NCI-H460 (cell line): Measurements from ENCODE around the gene NCR2. TPM values are rescaled to one million over a fixed set of nuclear protein-coding genes. Genes with fewer than 3 reads are reported as not detected.
A peak's percentile ranks its signal among the peaks of the same experiment; 100 is the strongest.
"Not testable (repeated sequence)": the region's sequence is repeated elsewhere in the genome, so short reads cannot be mapped to it uniquely, and the experiment has no call there.

ENCODE experiments used
- DNase-seq: peaks from one replicate; pipeline ENCODE4 v3.0.0-alpha.2; 2016; ENCODE audit warnings: low read depth; ENCODE audit errors: extremely low read depth
- polyA plus RNA-seq: library from polyadenylated mRNA; depleted of rRNA; stranded (reverse); fragments of >200 nt; gene quantifications from 2 replicates; pipeline ENCODE4 v1.2.3, GENCODE V29; 2014; cell fraction: nucleus; rRNA removed
- total RNA-seq: library from RNA; depleted of rRNA; stranded (reverse); fragments of >200 nt; shearing (Covaris generic); gene quantifications from 2 replicates; pipeline ENCODE4 v1.2.3, GENCODE V29; 2014; rRNA removed

The NCR2 gene, protein sequence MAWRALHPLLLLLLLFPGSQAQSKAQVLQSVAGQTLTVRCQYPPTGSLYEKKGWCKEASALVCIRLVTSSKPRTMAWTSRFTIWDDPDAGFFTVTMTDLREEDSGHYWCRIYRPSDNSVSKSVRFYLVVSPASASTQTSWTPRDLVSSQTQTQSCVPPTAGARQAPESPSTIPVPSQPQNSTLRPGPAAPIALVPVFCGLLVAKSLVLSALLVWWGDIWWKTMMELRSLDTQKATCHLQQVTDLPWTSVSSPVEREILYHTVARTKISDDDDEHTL
- total RNA-seq = not detected in 2 replicates
- polyA plus RNA-seq = not detected in 2 replicates

DNA sequence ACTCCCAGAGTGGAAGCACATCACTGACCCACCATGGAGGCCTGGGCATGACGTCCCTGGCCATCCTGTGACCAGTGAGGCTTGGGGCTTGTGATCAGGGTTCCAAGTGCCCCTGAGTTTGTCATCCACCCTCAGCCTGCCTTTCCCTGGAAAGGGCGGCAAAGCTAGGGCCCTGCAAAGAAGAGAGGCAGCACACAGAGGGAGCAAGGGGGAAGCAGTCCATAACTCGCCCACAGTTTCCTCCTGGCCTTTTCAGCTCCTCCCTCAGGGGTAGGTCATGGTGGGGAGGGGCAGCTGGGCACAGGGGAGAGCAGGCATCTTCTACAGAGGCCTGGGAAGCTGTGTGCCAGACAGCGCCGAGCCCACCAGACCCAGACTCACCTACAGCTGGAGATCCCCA, at the start of gene NCR2:
Gene NCR2, plus strand, starts transcription at position 313 of the 400 bp plus-strand sequence. CDS start 269 bp downstream, outside the sequence.
- no peak for DNase-seq

DNA sequence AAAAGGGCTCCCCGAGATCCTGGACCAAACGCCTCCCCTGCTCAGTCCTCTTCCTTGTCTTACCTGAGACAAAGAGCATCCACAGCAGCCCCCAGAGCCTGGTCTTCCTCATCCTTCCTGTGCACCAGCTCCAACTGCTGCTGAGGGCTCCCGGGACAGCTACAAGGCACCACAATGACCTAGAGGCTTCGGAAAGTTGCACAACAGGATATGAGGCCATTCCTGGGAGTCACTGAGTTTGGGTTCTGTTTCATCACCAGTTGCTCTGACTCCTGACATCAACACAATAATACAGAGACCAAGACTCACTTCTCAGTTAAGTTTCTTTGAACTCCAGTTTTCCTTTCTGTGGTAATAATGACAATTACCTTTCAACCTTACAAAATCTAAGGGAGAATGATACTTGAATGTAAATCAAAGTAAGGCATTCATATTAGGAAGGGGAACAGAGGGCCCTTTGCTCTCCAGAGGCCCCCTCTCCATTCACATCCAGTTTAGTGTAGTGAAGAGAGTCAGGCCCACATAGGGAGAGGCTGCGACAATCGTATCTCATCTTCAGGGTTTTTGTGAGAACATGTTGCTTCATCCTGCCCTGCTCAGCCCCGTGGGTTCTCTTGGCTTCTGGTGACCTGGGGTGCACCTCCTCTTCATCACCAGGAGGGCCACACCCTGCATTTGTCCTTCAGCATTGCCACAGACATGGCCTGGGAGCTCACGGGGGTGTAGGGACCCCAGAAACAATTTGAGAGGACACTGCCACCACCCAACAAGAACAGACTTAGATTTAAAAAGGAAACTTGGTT, 48.7 kb upstream of the NCR2 start, which contains the start of gene TREM1:
Gene TREM1, minus strand, starts transcription at position 139 of the 803 bp plus-strand sequence. Its CDS starts 27 bp downstream, at position 112.
- DNase-seq = peak; percentile 30

DNA sequence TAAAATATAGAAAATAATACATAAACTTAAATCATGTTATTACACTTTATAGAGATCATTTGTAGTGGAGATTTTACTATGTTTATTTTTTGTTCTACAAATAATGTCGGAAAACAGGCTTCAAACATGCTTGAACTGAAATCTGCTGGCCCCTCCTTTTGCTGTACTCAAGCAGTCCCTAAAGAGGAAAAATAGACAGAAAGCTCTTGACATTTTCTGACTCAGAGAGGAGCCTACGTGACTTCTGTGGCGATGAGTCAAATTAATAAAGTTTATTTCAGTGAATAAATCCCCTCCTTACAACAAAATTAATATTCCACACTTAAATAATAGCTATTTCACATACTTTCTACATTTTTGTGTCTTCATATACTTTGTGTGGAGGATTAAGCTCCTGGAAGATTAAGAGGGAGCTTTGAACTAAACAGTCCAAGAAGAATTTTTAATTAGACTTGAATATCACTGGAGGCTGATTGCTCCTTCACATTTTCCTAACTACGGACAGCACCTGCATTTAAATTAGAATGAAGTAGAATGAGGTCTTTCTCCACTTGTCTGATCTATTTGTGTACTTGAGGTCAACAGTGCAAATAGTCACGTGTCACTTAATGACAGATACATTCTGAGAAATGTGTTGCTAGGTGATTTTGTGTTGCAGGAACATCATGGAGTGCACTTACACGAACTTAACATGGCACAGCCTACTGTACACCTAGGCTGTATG, 47.2 kb upstream of the NCR2 start:
- no peak for DNase-seq

DNA sequence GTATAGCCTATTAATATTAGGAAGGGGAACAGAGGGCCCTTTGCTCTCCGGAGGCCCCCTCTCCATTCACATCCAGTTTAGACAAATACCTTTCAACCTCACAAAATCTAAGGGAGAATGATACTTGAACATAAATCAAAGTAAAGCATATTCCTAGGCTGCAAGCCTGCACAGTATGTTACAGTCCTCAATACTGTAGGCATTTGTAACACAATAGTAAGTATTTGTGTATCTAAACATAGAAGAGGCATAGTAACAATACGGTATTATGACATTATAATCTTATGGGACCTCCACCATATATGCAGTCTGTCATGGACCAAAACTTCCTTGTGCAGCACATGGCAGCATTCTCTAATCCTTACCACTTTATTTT, 46.7 kb upstream of the NCR2 start:
- no peak for DNase-seq

DNA sequence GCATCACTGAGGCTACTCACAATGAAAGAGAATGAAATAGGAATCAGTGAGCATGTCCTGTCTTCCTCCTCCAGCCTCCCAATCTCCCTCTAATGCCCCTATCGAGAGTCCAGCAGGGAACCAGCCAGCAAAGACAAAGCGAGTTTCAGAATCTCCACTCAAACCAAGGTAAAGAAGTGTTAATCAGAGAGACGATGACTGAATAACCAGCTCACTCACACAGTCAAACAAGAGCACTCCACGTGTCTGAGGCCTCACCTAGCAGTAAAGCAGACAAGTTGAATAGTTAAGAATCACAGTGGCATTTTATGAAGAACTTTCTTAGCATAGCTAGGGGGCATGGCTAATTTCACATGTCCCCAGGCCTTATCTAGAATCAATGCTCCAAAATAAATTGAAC, 45.6 kb upstream of the NCR2 start:
- DNase-seq = no peak

DNA sequence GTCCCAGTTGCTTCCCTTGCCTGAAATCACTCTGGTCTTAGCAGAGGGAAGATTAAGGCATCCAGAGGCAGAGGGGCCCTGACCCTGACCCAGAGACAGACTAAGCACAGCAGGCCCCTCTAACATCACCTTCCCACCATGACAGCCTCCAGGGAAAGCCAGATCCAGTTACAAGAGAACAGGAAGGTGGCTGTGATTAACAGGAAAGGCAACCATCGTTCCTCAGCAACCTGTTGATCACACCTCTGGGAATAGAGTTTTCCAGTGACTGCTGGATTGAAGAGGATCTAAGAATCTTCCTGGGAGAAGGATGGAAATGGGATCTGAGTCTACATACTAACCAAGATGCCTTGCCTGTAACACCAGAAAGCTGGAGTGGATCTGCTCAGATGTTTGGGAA, 43.7 kb upstream of the NCR2 start:
- DNase-seq = no peak

DNA sequence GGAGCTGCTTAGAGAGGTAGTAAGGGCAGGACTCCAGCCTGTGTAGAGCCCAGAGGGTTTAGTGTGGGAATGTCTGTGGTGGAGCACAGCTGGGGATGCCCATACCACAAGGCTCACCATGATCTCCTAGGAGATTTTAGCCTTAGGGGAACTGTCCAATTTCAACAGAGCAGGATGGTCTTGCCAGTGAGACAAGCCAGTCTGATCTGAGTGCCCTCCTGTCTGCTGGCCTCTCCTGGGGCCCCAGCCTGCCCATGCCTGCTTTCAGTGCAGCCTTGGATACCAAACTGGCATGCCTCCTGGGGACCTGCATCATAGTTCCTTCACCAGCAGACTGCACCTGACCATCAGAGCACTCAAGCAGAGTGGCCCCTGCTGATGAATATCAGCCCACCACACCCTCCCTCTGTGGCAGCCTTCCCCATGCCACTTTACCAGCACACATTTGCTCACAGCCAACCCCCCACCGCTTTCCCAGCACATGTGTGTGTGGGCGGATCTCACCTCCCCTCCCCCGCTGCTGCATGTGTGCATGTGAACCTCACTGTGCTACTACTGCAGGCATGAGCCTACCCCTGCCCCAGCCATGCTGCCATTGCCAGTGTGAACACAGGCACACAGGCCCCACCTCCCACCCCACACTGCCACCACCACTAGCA, 41.1 kb upstream of the NCR2 start:
- DNase-seq = no peak

DNA sequence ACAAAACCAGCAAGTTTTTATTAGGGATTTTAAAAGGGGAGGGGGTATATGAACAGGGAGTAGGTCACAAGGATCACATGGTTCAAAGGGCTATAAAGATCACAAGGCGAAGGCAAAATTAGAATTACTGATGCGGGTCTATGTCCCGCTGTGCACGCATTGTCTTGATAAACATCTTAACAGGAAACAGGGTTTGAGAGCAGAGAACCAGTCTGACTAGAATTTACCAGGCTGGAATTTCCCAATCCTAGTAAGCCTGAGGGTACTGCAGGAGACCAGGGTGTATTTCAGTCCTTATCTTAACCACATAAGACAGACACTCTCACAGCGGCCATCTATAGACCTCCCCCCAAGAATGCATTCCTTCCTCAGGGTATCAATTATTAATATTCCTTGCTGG, 38.2 kb upstream of the NCR2 start:
- not testable (repeated sequence) for DNase-seq

DNA sequence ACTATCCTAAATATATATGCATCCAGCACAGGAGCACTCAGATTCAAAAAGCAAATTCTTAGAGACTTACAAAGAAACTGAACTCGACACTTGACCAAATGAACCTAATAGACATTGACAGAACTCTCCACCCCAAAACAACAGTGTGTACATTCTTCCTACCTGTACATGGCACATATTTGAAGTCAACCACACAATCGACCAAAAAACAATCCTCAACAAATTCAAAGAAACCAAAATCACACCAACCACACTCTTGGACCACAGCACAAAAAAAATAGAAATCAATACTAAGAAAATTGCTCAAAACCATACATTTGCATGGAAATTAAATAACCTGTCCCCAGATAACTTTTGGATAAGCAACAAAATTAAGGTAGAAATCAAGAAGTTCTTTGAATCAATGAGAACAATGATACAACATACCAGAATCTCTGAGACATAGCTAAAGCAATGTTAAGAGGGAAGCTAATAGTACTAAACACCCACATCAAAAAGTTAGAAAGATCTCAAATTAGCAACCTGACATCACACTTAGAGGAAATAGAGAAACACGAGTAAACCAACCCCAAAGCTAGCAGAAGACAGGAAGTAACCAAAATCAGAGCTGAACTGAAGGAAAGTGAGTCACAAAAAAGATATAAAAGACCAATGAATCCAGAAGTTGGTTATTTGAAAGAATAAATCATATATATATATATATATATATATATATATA, 36.5 kb upstream of the NCR2 start:
- no peak for DNase-seq

DNA sequence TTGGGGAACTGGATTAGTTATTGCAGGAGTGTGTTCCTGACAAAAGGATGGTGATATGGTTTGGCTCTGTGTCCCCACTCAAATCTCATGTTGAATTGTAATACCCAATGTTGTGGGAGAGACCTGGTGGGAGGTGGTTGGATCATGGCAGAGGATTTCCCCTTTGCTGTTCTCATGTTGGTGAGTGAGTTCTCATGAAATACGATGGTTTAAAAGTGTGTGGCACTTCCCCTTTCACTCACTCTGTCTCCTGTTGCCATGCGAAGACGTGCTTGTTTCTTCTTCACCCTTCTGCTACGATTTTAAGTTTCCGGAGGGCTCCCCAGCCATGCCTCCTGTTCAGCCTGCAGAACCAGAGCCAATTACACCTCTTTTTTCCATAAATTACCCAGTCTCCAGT, 32.8 kb upstream of the NCR2 start:
- DNase-seq = no peak

DNA sequence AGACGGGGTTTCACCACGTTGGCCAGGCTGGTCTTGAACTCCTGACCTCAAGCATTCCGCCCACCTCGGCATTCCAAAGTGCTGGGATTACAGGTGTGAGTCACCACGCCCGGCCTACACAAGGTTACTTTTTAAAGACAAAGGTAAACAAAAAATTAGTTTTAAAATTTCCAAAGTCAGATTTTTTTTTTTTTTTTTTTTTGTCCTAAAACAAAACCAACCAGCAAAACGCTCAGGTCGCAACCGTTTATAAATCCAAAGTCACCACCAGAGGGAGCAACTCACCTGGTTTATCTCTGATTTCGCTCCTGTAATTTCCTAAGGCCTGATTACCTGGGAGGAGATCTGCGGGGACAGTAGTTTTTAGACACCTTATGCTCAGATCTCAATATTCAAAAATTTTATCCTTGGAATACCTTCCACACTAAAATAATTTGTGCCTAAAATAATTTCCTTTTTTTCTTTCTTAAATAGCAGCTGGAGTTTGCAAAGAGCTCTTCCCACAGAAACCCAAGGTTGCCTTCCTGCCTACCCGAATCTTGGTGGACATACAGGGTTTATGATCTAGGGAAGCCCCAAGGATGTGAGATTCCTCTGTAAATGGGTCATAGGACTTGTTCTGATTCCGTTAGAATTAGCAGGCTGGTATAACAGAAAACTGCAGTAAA, 29.1 kb upstream of the NCR2 start:
- peak; percentile 41 for DNase-seq

DNA sequence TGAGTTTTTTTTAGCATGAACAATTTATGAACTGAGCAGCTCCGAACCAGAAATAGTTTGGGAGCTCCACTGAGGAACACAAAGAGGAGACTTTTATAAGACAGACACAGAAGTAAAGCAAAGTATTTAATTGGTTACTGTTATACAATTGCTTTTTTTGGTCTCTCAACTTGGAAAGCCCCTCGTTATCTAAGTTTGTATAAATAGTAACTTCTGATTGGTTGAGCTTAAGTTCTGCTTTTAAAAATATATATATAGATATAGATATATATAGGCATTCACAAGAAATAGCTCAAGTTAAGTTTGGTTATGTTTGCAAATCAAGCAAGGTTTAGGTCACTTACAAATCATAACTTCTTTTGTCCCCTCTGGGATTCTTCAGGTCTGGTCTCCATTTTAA, 20.2 kb upstream of the NCR2 start:
- DNase-seq = no peak

DNA sequence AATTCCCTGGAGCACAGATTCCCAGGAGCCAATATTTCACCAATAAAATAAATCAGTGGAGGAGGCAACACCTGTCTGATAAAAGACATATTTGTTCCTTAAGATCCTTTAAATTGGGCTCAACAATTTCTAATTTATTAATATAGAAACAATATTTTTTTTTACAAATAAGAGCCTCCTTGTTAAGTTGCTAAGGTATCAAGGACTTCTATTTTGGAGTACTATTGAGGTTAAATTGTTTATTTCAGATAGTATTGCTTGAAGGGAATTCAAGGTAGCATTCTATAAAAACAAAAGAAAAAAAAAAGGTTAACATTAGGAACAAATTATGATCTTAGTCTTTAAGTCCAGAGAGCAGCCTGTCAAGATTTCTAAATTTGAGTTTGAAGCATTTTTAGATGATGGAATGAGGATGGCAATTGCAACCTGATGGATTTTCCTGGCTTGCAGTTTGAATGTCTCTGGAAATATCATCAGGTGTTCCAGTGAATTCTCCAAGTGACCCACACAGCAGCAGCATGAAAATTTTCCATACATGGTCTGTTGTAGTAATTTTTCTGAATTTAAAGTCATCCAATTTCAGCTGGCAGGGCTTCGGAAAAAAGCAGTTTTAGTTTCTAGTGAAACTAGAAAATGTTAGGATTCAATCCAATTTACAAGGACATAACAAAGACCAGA, 19.3 kb upstream of the NCR2 start:
- DNase-seq = no peak

DNA sequence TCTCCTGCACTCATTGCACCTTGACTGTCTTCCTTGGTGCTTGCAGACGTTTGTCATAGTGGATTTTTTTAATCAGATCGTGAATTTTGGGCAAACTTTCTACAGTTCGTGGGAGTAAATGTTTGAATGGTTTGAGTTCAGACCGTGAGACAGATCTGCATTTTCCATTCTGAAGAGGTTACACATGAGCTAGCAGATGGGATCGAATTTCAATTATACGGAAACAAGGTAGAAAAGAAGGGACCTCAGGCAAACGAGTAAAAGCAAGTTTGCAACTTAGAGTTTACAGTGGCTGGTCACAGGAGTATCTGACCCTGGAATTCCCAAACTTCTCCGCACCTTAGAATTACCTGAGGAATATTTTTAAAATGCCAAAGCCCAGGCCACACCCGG, 17.2 kb upstream of the NCR2 start:
- DNase-seq = no peak

DNA sequence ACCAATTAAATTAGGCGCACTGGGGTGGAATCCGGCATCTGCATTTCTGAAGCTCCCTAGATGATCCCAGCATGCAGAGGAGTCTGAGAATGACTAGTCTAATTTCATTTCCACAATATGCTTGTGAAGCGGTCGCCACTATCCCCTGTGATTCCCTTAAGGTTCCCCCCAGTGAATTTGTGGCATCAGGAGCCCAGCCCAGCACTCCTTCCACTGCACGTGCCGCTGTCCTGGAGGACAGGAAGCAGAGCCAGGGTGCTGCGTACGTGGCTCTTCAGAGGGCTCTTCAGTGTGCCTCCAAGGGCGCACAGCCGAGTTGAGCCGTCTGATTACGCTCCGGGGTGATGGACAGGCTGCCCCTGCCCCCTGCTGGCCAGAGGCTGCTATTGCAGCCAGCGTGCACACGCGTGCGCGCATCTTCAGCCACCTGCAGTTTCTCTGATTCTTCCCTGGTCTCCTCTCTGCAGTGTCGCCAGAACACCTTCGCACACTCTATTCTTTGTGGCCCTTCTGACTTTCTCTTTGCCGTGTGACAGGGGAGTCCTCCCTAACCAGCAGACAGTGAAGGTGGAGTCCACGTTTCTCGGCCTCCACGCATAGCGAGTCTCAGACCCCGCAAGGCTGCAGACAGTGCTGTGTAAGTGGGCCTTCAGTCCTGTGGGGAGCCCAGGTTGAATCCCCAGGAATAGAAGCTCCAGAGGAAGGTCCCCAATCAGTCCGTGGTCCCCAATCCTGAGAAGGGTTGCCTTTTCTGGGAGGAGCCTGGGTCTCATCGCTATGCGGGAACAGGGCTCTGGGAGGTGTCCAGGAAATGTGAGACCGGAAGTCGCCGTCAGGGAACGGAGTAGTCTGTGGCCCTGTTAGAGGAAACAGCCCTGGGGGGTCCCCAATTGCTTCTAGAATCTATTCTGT, 16.5 kb upstream of the NCR2 start:
- peak; percentile 70 for DNase-seq

DNA sequence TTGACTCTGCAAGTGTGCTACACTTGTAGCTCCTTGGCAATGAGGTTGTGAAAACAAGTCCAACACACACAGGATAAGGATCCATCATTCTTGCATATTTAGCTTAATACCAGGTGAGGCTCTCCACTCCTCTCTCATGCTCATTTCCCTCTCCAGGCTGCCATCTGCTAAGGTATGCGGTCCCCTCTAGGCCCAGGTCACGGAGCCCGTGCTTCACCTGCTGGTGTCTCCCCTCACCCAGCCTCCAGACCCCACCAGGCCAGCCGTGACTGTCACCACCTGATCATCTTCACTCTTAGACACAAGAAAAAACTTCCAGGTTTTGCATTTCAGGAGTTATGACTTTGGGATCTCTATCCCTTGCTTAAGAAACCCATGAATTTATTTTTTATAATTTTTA, 14.2 kb upstream of the NCR2 start:
- DNase-seq = no peak

DNA sequence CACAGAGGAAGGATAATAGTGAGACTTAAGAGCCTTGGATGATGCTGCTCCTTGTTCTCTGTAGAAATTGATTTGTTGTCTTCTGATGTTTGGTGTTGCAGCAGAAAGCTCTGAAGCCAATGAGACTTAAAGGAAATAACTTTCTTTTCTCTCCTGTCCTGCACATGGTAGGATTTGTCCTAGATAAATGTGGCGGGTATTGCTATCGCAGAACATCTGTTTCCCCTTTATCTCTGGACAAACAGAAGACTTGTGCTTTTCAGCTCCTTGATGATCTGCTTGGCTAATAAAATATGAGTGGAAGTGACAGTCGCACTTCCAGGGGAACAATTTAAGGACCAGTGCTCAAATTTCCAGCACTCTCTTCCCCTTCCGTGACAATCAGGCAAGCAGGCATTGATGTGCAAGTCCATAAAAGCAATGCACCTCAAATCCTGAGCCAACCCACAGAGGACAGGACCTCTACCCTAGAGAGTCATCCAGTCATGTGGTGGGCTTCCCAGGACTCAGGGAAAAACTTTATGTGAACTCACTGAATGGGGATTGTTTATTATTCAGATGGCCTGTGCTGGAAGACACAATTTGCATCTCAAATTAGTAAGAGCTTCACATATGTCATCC, 9.9 kb upstream of the NCR2 start:
- no peak for DNase-seq

DNA sequence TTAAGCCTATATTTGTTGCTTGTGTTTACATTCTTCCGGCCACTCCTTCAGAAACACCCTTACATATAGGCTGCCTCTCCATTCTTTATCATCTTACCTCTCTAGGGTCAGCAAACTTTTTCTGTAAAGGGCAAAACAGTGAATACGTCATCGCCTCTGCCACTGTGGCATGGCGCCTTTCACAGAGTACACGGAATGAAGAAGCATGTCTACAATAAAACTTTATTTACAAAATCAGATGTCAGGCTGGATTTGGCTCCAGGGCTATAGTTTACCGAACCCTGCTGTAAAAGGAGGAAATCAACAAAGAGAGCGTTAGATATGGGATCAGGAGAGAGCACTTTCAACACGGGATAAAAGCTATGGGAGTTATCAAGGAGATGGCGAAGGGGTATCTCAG, 9.3 kb upstream of the NCR2 start:
- DNase-seq = no peak
